HG03175 (cell line): ENCODE data around the gene DEAF1.
"Not testable (repeated sequence)": the region's sequence is repeated elsewhere in the genome, so short reads cannot be mapped to it uniquely, and the experiment has no call there.

Experiments used
- ATAC-seq: cut with Tn5 transposase; IDR thresholded peaks from one replicate; pipeline ENCODE4 v1.9.1; 2021; ENCODE audit warnings: mild to moderate bottlenecking, moderate library complexity; ENCODE audit not compliant: unreplicated experiment

Gene DEAF1

DNA sequence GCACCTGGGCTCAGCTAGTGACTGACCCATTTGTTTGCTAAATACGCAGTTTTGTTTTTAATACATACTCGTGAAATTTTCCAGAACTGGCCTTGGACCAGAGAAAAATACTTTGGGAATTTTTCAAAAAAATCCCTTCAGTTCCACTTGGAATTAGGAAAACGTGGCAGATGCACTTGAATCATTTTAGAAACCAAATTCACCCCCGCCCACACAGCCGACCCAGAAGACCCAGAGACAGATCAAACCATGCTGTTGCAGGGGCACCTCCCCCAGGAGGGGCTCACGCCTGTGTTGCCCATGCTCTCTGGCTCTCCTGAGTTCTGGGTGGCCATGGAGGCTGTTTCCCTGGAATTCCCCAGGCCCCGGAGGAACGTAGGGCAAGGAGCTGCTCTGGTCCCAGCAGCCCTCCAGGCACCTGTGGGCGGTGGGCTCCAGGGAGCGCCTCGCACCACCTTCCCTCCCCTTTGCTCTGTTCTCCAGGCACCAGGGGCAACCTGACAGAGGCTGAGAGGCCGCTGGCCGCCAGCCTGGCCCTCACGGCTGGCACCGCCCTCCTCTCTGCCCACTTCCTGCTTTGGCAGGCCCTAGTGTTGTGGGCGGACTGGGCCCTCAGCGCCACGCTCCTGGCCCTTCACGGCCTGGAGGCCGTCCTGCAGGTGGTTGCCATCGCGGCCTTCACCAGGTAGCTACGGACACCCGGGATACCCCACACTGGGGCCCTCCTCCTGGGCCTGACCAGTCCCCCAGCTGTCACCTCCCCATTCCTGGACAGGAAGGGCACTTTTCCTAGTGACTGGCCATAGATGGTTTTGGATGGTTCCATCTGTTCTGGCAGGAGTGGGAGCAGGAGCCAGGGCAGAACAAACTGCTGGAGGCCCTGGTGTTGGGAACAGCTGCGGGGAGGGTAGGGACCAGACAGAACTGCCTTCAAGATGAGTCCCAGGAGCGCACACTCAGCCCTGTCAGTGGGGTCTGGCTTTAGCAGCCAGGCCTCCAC is 7.7 kb upstream of the DEAF1 start:
- no peak for ATAC-seq

DNA sequence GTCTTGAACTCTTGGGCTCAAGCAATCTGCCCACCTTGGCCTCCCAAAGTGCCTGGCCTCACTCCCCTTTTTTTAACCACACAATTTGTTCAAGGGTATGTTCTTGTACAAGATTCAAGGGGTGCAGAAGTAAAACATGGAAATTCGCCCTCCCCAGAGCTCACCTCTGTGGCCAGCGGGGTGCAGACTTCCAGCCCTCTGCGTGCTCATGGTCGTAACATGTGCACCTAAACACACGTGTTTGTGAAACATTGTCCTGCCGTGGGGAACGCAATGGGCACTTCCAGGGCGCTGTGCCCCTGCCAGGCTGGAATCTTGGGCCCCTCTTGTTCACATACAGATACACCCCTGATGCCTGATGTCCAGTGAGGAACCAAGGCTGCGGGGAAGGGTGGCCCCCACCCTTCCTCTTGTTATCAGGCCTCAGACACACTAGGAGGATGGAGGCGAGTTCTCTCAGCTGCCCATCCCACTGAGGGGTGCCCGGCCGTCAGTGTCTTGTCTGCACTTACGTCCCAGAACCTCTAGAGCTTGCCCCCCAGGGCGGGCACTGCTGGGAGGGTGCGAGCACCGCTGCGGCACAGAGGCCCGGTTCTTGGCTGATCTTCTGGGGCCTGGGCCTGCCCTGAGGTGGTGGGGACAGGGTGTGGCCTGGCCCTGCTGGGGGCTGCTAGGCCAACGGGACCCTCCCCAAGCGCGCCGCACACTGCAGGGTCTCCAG is 6.9 kb upstream of the DEAF1 start:
- no peak for ATAC-seq

DNA sequence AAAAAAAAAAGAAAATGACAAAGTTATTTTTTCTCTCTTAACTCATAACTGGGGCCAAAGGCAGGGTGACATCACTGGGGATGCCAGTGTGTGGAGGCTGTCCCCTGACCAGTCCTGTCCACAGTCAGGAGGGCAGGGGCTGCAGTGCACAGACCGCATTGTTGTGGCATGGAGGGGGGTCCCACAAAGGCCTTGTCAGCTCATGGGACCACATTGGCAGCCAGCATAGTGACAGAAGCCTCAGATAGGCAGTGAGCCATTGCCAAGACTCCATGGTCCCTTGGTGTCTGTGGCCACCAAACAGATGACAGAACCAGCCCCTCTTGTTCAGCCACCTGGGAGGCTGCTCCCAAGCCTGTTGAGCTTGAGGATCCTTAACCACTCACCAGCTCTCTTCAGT is 4.7 kb upstream of the DEAF1 start:
- ATAC-seq: no peak

DNA sequence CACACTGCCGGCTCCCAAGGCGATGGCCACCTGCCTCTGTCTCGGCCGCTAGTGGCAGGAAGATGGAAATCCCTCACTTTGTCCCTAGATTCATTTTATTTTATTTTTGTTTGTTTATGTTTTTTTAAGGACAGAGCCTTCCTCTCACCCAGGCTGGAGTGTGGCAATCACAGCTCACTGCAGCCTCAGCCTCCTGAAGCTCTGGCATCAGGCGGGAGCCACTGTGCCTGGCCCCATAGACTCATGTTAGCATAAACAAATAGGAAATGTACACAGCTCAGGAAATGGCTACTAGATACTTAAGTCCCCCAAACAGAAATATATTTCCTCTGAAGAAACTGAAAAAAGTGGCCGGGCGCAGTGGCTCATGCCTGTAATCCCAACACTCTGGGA is 4.1 kb upstream of the DEAF1 start:
- ATAC-seq: no peak

DNA sequence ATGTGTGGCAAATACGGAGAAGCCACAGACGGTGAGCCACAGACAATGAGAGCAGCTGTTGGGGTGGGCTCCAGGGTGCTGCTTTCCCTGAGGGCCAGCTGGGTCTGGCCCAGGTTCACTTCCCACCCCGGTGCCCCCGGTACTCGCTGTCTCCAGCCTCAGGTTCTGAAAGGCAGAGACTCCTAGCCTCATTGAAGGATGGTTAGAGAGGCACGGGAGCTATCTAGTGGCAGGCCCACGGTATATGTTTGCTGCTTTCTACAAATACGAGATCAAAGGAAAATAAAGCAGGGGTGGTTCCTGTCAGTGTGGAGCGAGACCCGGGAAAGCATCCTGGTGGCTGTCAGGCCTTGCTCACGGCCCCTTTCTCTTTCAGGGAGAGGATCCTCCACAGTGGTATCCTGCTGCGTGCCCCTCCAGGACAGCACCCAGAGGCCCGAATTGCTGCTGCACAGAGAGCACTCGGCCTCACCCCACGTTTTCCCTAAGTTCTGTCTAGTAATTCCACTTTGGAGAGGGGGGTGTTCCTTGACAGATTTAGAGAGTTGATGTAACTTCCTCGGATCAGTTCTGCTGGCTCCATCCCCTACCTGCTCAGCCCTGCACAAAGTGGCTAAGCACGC is 3.6 kb upstream of the DEAF1 start:
- ATAC-seq: no peak

DNA sequence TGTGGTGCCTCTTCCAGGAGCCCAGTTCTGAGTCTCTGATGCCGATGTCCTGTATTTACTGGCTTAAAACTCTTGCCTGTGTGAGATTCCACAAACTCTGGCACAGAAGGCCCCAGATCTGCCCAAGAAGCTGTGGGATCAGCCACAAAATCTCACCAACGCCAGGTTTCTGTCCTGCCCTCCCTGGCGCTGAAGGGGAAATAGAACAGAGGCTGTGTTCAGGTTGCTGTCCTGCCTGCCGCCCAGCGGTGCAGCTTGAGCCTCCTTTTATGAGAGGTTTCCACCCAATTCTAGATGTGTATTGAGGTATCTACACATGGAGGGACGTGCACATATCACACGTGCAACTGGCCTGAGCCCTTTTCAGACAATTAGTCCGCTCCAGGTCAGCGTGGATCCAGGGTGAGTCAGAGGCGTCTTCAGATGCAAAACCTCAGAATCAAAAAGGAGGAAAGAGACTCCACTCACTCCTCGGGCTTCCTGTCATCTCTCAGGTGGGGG is 2.8 kb upstream of the DEAF1 start:
- no peak for ATAC-seq

DNA sequence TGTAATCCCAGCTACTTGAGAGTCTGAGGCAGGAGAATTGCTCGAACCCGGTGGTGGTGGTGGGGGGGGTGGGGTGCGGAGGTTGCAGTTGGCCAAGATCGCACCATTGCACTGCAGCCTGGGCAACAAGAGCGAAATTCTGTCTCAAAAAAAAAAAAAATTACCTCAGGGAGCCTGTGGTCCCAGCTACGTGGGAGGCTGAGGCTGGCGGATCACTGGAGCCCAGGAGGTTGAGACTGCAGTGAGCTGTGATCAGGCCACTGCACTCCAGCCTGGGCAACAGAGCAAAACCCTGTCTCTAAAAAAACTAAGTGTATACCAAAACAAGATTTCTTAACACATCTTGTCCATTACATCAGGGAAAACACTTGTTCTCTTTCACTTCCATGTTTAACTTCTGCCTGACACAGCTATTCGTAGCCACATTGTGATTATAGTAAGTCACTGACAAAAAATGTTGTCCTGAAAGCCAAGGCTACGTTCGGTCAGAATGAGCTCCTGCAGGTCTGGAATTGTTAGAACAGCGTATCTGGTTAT is 2.0 kb upstream of the DEAF1 start:
- no peak for ATAC-seq

DNA sequence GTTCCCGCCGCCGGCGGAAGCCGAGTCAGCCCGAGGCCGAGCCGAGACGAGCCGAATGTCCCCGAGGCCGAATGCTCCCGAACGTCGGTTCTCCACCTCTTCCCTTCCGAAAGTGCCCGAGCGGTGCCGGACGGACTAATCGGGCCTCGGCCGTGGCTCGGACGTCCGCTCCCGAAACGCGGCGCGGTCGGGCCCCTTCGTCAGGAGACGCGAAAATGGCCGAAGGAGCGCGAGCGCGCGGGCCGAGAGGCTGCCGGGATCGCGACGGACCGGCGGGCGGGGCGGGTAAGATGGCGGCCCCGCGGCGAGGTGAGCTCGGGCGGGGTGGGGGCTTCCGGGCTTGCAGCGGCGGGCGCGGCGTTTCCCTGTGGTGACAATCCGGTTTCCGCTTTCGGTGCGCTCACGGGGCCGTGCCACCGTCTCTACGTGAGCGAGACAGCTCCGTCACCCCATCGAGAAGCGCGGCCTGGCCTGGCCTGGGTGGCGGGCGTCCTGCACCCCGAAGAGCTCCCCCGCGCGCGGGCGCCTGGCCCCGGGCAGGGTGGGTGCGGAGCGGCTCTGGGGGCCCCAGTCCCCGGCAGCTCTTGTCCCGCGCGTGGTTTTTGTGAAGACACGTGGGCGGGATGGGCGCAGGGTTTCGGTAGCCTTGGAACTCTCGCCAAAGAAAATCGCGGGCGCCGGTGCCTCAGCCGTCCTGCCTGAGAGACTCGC is 671 bp upstream of the DEAF1 start, which contains the start of gene TMEM80:
TSS of gene TMEM80 (plus strand) at position 279 of the 711 bp plus-strand sequence. CDS start at position 291, 12 bp downstream.
- peak; percentile 69 for ATAC-seq

DNA sequence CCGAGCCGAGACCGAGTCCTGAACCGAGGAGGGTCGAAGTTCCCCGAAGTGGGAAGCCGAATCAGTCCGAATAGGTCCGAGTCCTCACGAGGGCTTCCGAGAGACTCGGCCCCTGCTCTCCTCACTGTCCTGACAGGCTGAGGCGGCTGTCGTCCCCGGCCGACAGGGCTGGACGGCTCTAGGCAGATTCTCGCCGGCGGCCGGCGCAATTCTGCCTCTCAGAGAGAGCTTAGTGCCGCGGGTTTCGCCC is 191 bp upstream of the DEAF1 start:
- ATAC-seq: no peak

DNA sequence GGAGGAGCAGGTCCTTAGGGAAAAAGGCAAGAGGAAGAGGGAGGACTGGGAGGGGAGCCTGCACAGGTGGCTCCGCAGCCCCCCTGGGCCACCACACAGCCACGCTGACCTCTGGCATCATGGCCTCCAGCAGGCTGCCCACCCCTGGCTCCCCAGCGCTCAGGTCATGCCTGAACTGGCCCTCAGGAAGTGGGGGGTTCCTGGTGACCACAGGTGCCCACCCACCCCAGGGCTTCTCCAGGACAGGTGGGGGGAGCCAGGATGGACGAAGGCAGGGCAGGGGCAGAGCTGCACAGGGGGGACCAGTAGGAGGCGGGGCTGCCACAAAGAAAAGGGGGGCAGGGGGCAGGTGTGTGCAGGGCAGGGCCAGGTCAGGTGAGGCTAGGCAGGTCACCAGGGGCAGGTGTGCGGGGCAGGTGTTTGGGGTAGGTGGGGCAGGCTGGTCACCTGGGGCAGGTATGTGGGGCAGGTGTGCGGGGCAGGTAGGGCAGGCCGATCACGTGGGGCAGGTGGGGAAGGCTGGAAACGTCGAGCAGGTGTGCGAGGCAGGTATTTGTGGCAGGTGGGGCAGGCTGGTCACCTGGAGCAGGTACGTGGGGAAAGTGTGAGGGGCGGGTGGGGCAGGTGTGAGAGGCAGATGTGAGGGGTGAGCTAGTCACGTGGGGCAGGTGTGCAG is 997 bp downstream of the DEAF1 start:
- ATAC-seq: no peak

DNA sequence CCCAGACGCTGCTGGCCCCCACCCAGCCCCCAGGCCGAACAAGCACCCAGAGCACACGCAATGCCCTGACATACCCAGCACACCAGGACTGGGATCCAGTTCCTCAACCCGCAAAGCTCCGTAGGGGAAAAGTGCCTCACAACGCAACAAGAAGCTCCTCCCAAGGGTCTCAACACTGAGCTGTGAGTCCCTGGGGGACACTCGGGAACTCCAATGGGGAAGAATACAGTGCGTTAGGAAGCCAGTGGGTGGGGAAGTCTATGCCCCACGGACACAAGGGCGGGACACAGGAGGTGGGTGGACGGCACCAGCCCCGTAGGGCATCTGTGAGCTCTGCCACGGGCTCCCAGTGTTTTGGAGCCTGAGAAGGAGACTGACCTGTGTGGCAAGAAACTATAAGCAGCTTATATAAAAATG is 1.6 kb downstream of the DEAF1 start:
- no peak for ATAC-seq

DNA sequence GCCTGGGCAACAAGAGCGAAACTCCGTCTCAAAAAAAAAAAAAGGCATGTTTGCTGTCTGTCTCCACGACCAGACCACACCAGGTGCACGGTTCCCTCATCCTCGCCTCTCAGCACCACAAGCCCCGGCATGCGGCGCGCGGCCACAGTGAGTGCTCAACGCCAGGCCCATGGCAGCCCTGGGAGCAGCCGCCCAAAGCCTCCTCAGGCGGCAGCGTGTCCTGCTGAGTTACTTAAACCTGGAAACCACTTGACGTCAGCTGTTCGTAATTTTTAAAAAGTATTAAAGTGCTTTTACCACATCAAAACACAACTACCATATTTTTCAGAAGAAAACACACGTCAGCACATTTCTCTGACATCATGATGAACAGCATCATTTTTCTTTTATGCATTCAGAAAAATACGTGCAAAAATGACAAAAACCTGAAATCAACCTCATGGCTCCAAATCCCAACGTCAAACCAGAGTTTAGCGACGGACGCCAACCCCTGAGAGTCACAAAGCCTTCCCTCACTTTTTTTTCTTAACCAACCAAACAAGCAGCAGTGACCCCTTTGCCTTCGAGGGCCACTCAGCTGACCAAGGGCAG is 2.1 kb downstream of the DEAF1 start:
- no peak for ATAC-seq

DNA sequence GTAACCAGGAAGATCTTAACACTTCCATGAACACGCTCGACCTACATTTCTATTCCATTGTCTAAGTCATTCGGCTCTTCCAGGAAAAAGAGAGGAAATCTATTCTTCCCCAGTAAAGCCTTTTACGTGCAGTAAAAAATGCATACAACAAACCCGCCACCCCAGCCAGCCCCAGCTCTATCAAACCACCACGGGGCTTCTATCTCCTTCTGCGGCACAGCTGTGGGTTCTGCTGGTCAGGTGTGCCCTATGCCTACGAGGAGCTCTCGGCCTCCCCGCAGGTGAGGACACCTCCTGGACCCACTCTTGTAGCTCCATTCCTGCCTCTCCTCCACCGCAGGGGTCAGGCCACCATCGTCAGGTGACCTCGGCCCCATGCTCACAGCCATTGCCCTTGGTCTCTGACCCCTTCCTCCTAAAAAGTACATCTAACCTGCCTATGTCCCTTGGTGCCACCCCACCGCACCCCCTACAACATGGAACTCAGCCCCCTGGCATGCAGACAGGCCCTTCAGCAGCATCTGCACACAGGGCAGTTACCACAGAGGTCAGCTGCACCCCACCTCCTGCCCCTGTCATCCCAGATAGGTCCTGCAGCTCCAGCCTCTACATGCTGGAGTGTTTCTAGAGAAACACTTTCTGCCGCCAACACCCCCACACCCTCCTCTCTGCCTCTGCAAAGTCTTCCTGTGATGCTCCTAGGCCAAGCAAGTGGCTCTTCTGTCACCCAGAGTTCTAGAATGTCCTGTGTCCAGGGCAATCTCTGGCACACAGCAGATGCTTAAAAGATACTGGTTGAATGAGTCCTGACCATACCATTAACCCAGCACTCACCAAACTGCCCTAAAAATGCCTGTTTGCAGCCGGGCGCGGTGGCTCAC is 3.1 kb downstream of the DEAF1 start:
- ATAC-seq: no peak

DNA sequence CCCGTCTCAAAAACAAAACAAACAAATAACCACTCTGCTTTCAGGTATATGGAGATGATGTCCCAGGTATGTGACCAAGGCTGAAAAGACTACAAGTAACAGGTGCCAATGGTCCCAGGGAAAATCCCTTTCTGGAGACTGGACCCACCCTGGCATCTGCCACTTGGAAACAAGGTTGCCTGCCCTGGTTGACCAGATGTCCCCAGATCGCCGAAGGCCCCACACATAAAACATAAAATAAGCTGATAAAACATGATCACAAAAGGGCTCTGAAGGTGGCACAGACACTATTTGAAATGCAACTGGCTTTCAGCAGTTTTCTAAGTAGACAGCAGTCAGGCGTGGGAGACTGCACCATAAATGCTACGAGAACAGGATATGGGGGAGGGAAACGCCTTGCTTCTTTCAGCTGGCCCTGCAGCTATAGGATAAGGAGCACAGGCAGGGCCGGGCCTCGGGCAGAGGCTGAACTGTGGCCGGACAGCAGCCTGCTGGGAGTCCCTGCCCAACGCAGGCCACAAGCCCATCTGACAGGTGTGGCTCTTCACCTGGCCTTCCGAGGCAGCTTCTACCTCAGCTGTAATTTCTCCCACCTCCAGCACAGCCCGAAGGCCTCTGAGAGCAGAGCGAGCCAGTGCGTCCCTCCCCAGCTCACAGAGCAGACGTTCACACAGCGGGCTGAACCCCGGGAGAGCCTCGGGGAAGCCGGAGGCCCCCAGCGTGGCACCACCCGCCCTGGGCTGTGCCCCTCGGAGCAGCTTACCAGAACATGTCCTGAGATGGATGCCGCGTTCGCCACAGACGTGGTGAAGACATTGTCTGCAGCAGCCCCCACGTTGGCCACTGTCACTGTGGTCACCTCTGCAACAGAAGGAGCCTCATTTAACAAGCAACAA is 4.0 kb downstream of the DEAF1 start:
- ATAC-seq: no peak

DNA sequence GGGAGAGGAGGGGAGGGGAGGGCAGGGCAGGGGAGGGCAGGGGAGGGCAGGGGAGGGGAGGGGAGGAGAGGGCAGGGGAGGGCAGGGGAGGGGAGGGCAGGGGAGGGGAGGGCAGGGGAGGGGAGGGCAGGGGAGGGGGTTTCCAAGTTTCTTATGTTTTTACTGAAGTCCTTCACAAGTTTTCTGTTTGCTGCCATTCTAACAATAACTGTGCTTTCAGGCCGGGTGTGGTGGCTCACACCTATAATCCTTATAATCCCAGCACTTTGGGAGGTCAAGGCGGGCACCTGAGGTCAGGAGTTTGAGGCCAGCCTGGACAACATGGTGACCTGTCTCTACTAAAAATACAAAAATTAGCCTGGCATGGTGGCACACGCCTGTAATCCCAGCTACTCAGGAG is 4.8 kb downstream of the DEAF1 start:
- not testable (repeated sequence) for ATAC-seq

DNA sequence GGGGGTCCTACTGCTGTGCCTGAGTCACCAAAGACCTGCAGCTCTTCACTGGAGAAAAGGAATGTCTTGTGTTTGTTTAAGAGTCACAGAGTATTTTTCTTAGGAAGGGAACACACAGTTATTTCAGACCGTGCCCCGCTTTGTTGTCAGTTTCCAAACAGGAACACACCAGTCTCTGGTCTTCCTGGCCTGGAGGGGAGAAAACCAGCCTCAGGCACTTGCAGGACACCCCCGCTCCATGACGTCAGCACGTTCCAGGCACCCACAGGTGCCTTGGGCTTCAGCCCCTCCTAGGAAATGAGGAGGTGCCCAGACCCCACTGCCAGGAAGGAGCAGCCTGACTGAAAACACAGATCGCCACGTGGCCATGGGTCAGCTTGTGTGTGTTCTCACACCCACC is 5.4 kb downstream of the DEAF1 start:
- ATAC-seq: no peak

DNA sequence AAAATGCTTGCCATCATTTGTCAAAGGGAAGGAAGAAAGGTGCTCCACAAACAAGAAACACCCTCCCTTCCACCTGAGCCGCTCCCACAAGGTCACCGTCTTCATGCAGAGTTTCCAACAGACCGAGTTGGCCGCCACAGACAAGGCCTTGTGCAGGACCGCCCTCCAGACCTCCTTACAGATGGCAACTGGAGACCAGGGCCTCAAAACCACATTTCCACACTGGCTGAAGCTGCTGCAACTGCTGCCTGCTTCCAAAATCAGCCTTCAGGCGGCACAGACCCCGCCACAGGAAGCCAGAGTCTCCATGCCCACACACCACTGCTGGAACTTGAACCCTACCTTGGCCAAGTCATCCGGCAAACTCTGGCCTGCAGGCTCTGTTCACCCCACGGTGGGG is 6.3 kb downstream of the DEAF1 start:
- ATAC-seq: no peak

DNA sequence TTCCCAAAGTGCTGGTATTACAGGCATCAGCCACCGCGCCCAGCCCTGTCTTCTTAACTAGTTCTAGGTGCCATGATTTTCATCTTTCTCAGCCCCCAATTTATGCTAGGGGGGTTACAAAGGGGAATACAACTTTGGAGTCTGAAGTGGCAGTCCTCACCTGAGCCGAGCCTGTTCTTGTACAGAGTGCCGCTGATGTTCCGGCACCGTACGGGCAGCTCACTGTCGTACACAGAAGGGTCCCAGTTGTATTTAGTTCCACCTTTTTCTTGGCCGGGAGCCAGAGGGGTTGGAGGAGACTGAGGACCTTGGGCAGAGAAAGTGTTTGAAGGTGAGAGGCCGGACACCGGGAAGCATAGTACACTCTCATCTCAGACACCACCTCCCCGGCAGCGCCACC is 7.3 kb downstream of the DEAF1 start:
- no peak for ATAC-seq
